Neural progenitor cell (in vitro differentiated cells): ENCODE results near the gene METTL23.

ENCODE experiments used
- EZH2 ChIP-seq: fragments of 200-600 bp; sonication (generic); IDR thresholded peaks from 2 replicates; pipeline ENCODE4 v1.6.1; 2017; ENCODE audit warnings: antibody characterized with exemption, mild to moderate bottlenecking, moderate library complexity
- EZH2phosphoT487 ChIP-seq: fragments of 200-600 bp; sonication (generic); IDR thresholded peaks from 2 replicates; pipeline ENCODE4 v1.6.1; 2017; ENCODE audit warnings: antibody characterized with exemption
- TF ChIP-seq, protein P1 (sequence below): fragments of 200-600 bp; sonication (generic); IDR thresholded peaks from 2 replicates; pipeline ENCODE4 v1.5.1; 2017; ENCODE audit warnings: antibody characterized with exemption, mild to moderate bottlenecking

DNA sequence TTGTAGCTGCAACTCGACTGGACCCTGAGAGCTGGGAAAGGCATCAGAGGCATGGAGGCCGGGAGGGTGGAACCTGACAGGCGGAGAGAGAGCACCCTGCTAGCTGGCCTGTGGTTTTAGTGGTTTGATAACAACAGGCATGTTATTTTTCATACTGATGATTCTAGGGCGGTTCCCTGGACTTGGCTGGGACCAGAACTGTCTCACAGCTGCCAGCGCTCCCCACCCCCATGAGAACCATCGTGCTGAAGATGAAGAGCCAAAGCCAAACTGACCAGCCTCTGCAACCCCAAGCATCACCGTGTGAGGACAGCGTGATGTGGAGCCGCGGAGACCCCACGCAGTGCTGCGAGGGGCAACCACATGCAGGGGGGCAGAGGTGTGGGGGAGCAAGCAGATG lies 44.3 kb upstream of the METTL23 start:
- TF ChIP-seq, protein P1, sequence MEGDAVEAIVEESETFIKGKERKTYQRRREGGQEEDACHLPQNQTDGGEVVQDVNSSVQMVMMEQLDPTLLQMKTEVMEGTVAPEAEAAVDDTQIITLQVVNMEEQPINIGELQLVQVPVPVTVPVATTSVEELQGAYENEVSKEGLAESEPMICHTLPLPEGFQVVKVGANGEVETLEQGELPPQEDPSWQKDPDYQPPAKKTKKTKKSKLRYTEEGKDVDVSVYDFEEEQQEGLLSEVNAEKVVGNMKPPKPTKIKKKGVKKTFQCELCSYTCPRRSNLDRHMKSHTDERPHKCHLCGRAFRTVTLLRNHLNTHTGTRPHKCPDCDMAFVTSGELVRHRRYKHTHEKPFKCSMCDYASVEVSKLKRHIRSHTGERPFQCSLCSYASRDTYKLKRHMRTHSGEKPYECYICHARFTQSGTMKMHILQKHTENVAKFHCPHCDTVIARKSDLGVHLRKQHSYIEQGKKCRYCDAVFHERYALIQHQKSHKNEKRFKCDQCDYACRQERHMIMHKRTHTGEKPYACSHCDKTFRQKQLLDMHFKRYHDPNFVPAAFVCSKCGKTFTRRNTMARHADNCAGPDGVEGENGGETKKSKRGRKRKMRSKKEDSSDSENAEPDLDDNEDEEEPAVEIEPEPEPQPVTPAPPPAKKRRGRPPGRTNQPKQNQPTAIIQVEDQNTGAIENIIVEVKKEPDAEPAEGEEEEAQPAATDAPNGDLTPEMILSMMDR, result no peak
- TF ChIP-seq EZH2phosphoT487 (no peak), EZH2 (no peak)
